Kidney glomerular epithelial cell (primary cell): Measurements from ENCODE around the gene GSS.
"Not testable (repeated sequence)": the region's sequence is repeated elsewhere in the genome, so short reads cannot be mapped to it uniquely, and the experiment has no call there.

Experiments
- DNase-seq: peaks from one replicate; lab custom pipeline; 2025; lab: John Stamatoyannopoulos, UW

GSS gene

GRCh38 chr20:34907616-34908469 lies 47.8 kb downstream of the GSS start:
- DNase-seq = peak; percentile 83

GRCh38 chr20:34904202-34904621 lies 51.4 kb downstream of the GSS start:
- DNase-seq = no peak

- not testable (repeated sequence) for DNase-seq
These were observed 56.9 kb downstream of the GSS start for GRCh38 chr20:34898731-34899130.

GRCh38 chr20:34898129-34898528 lies 57.5 kb downstream of the GSS start:
- not testable (repeated sequence) for DNase-seq

- no peak for DNase-seq
These were observed 59.5 kb downstream of the GSS start for GRCh38 chr20:34896086-34896621.

- no peak for DNase-seq
These were observed 60.1 kb downstream of the GSS start for GRCh38 chr20:34895465-34895864.

- DNase-seq = no peak
These were observed 60.9 kb downstream of the GSS start for GRCh38 chr20:34894723-34895122.

GRCh38 chr20:34892671-34893070 lies 62.9 kb downstream of the GSS start:
- DNase-seq = no peak

- peak; percentile 9 for DNase-seq
These were observed 64.2 kb downstream of the GSS start for GRCh38 chr20:34891166-34892062.

GRCh38 chr20:34888468-34888867 lies 67.1 kb downstream of the GSS start:
- DNase-seq = no peak

GRCh38 chr20:34887023-34887422 lies 68.6 kb downstream of the GSS start:
- no peak for DNase-seq

GRCh38 chr20:34886122-34886521 lies 69.5 kb downstream of the GSS start:
- DNase-seq = no peak

- no peak for DNase-seq
These were observed 71.3 kb downstream of the GSS start for GRCh38 chr20:34884260-34884659.

- DNase-seq = no peak
These were observed 71.8 kb downstream of the GSS start for GRCh38 chr20:34883809-34884208.

GRCh38 chr20:34883087-34883688 lies 72.4 kb downstream of the GSS start:
- no peak for DNase-seq

GRCh38 chr20:34881689-34882088 lies 73.9 kb downstream of the GSS start:
- no peak for DNase-seq

GRCh38 chr20:34880971-34881370 lies 74.6 kb downstream of the GSS start:
- not testable (repeated sequence) for DNase-seq

GRCh38 chr20:34880215-34880850 lies 75.3 kb downstream of the GSS start:
- DNase-seq = no peak
